H1 (cell line): ENCODE data around the gene COL21A1. TPM values are rescaled to one million over a fixed set of nuclear protein-coding genes. Genes with fewer than 3 reads are reported as not detected.

Source experiments
- CTCF ChIA-PET: fragments of 300-600 bp; sonication (Branson Sonifier 250); formaldehyde crosslinking; loops from one replicate; lab custom pipeline; 2021; ENCODE audit not compliant: partially characterized antibody; lab: Charles Lee
- POLR2A ChIA-PET: fragments of 300-600 bp; sonication (Branson Sonifier 250); formaldehyde crosslinking; loops from one replicate; lab custom pipeline; 2021; ENCODE audit warnings: inconsistent platforms; ENCODE audit not compliant: partially characterized antibody; lab: Charles Lee
- DNase-seq, 2 experiments: peaks; one replicate each; pipeline versions ENCODE4 v3.0.0 to v3.0.0-alpha.2; 2010 to 2022; ENCODE audit warnings: low spot score in 2 of 2, low read depth in 1 of 2, mixed read lengths in 1 of 2
- FAIRE-seq: peaks from 2 replicates; lab custom pipeline; 2011; peaks lifted over from hg19 to GRCh38; lab: Jason Lieb, UNC
- H2AFZ ChIP-seq: 2 replicates; pipeline ENCODE4 v1.8.1; 2012; ENCODE audit warnings: low read length, inconsistent platforms
- H2AK5ac ChIP-seq: 2 replicates; pipeline ENCODE4 v1.6.1; 2013; ENCODE audit warnings: low read depth, low read length
- H2BK120ac ChIP-seq: replicated peaks from 2 replicates; pipeline ENCODE3; 2013; ENCODE audit warnings: low read depth, low read length, inconsistent platforms
- H2BK12ac ChIP-seq: 2 replicates; pipeline ENCODE4 v1.6.1; 2013; ENCODE audit warnings: low read depth, low read length
- H2BK15ac ChIP-seq: 2 replicates; pipeline ENCODE4 v1.6.1; 2013; ENCODE audit warnings: low read length
- H2BK20ac ChIP-seq: 2 replicates; pipeline ENCODE4 v1.6.1; 2013; ENCODE audit warnings: low read length
- H2BK5ac ChIP-seq: 2 replicates; pipeline ENCODE4 v1.6.1; 2013; ENCODE audit warnings: low read depth, low read length
- H3K14ac ChIP-seq: 2 replicates; pipeline ENCODE4 v1.6.1; 2013; ENCODE audit warnings: inconsistent platforms; ENCODE audit not compliant: insufficient read length
- H3K18ac ChIP-seq: 2 replicates; pipeline ENCODE4 v1.6.1; 2013; ENCODE audit warnings: low read length; ENCODE audit errors: extremely low read depth
- H3K23ac ChIP-seq: 2 replicates; pipeline ENCODE4 v1.6.1; 2013; ENCODE audit warnings: inconsistent platforms; ENCODE audit not compliant: insufficient read length
- H3K23me2 ChIP-seq: 2 replicates; pipeline ENCODE4 v1.6.1; 2013; ENCODE audit warnings: low read depth, low read length
- H3K27ac ChIP-seq: 2 replicates; pipeline ENCODE4 v1.6.1; 2011; ENCODE audit warnings: low read depth, low read length, inconsistent platforms
- H3K27me3 ChIP-seq, 4 experiments: replicated peaks in 1 of 4; 1 replicate in 1 of 4; 2 replicates in 3 of 4; pipeline versions ENCODE4 v1.6.1 to v1.8.1; 2011 to 2013; ENCODE audit warnings: low read length in 3 of 4, mild to moderate bottlenecking in 3 of 4, inconsistent platforms in 2 of 4, mixed read lengths in 2 of 4, moderate library complexity in 1 of 4; ENCODE audit not compliant: control insufficient read depth in 3 of 4, insufficient read depth in 3 of 4; ENCODE audit errors: extremely low read depth in 1 of 4
- H3K36me3 ChIP-seq, 4 experiments: 2 replicates each; pipeline versions ENCODE4 v1.6.1 to v1.8.1; 2011 to 2013; ENCODE audit warnings: mild to moderate bottlenecking in 4 of 4, low read length in 3 of 4, moderate library complexity in 2 of 4, control low read depth in 1 of 4, inconsistent platforms in 1 of 4; ENCODE audit not compliant: insufficient read depth in 4 of 4, control insufficient read depth in 2 of 4
- H3K4ac ChIP-seq: replicated peaks from 2 replicates; pipeline ENCODE3; 2013; ENCODE audit warnings: low read length, low read depth, mixed read lengths, inconsistent platforms; ENCODE audit not compliant: insufficient read length
- H3K4me1 ChIP-seq, 4 experiments: replicated peaks in 1 of 4; 1 replicate in 1 of 4; 2 replicates in 3 of 4; pipeline versions ENCODE4 v1.6.1 to v1.8.1; 2011 to 2013; ENCODE audit warnings: low read length in 3 of 4, inconsistent platforms in 2 of 4, mixed read lengths in 1 of 4; ENCODE audit not compliant: insufficient read depth in 4 of 4, control insufficient read depth in 3 of 4
- H3K4me2 ChIP-seq, 2 experiments: 2 replicates each; pipeline versions ENCODE4 v1.6.1 to v1.8.1; 2011 to 2013; ENCODE audit warnings: low read depth in 2 of 2, low read length in 2 of 2, control low read depth in 1 of 2, inconsistent platforms in 1 of 2, mild to moderate bottlenecking in 1 of 2; ENCODE audit not compliant: insufficient read depth in 1 of 2
- H3K4me3 ChIP-seq, 4 experiments: fragments of 200-600, 300-600 bp in 1 of 4; sonication (generic), shearing (Covaris generic), sonication (Bioruptor Twin) in 1 of 4; 2 replicates each; pipeline versions ENCODE4 v1.5.1 to v1.8.1; 2011 to 2016; ENCODE audit warnings: low read length in 4 of 4, low read depth in 3 of 4, control low read depth in 2 of 4, inconsistent platforms in 2 of 4, mild to moderate bottlenecking in 2 of 4, mixed read lengths in 1 of 4, moderate library complexity in 1 of 4; ENCODE audit not compliant: insufficient read depth in 2 of 4; ENCODE audit errors: extremely low read depth in 1 of 4
- H3K56ac ChIP-seq: replicated peaks from 2 replicates; pipeline ENCODE3; 2013; ENCODE audit warnings: low read depth, mild to moderate bottlenecking, mixed read lengths, low read length, inconsistent platforms; ENCODE audit not compliant: insufficient read length
- H3K79me1 ChIP-seq: 2 replicates; pipeline ENCODE4 v1.6.1; 2013; ENCODE audit warnings: low read depth, low read length, control low read depth
- H3K79me2 ChIP-seq, 2 experiments: 2 replicates each; pipeline versions ENCODE4 v1.6.1 to v1.8.1; 2012 to 2013; ENCODE audit warnings: low read length in 2 of 2, mild to moderate bottlenecking in 2 of 2, inconsistent platforms in 1 of 2; ENCODE audit not compliant: insufficient read depth in 2 of 2, control insufficient read depth in 1 of 2
- H3K9ac ChIP-seq, 4 experiments: replicated peaks in 1 of 4; 1 replicate in 1 of 4; 2 replicates in 3 of 4; pipeline versions ENCODE4 v1.6.1 to v1.8.1; 2011 to 2013; ENCODE audit warnings: low read depth in 3 of 4, low read length in 3 of 4, control low read depth in 2 of 4, mild to moderate bottlenecking in 2 of 4, moderate library complexity in 2 of 4, inconsistent platforms in 1 of 4; ENCODE audit errors: extremely low read depth in 1 of 4
- H3K9me3 ChIP-seq, 2 experiments: 2 replicates each; pipeline versions ENCODE4 v1.6.1 to v1.8.1; 2012 to 2013; ENCODE audit warnings: mild to moderate bottlenecking in 2 of 2, moderate library complexity in 2 of 2, control low read depth in 1 of 2, inconsistent platforms in 1 of 2, low read depth in 1 of 2, low read length in 1 of 2, mixed read lengths in 1 of 2; ENCODE audit not compliant: insufficient read depth in 2 of 2
- H4K20me1 ChIP-seq, 2 experiments: replicated peaks in 1 of 2; 2 replicates each; pipeline versions ENCODE3 to v1.8.1; 2011 to 2013; ENCODE audit warnings: inconsistent platforms in 2 of 2, low read length in 2 of 2, mild to moderate bottlenecking in 1 of 2; ENCODE audit not compliant: insufficient read depth in 2 of 2, control insufficient read depth in 1 of 2
- H4K5ac ChIP-seq: 2 replicates; pipeline ENCODE4 v1.6.1; 2013; ENCODE audit warnings: low read length, low read depth, mixed read lengths, inconsistent platforms; ENCODE audit not compliant: insufficient read length
- H4K8ac ChIP-seq: 2 replicates; pipeline ENCODE4 v1.8.0; 2013; ENCODE audit warnings: mild to moderate bottlenecking, moderate library complexity, low read length, inconsistent platforms; ENCODE audit not compliant: insufficient read depth; ENCODE audit errors: extremely low read depth
- H4K91ac ChIP-seq: replicated peaks from 2 replicates; pipeline ENCODE3; 2013; ENCODE audit warnings: low read length, mixed read lengths, inconsistent platforms; ENCODE audit not compliant: insufficient read length
- ATF3 ChIP-seq: IDR thresholded peaks from 2 replicates; pipeline ENCODE4 v1.6.1; 2011; ENCODE audit warnings: low read depth, mild to moderate bottlenecking, low read length; ENCODE audit not compliant: insufficient read depth
- CHD2 ChIP-seq: IDR thresholded peaks from 2 replicates; pipeline ENCODE4 v1.6.1; 2012; ENCODE audit warnings: low read length, improper control_type of control experiment
- CREB1 ChIP-seq: IDR thresholded peaks from 2 replicates; pipeline ENCODE4 v1.6.1; 2012; ENCODE audit warnings: inconsistent platforms
- EZH2 ChIP-seq: fragments of 200-600 bp; sonication (generic); IDR thresholded peaks from 2 replicates; pipeline ENCODE4 v1.7.1; 2012; ENCODE audit warnings: low read depth, mild to moderate bottlenecking, moderate library complexity, low read length, inconsistent platforms; ENCODE audit not compliant: severe bottlenecking
- JUN ChIP-seq: IDR thresholded peaks from 2 replicates; pipeline ENCODE4 v1.6.1; 2011; ENCODE audit warnings: low read depth, mild to moderate bottlenecking, improper control_type of control experiment, low read length
- MAX ChIP-seq: IDR thresholded peaks from 2 replicates; pipeline ENCODE4 v1.6.1; 2012; ENCODE audit warnings: inconsistent platforms
- POU5F1 ChIP-seq: IDR thresholded peaks from 2 replicates; pipeline ENCODE4 v1.6.1; 2011; ENCODE audit warnings: low read depth, mild to moderate bottlenecking, low read length, moderate library complexity
- RNF2 ChIP-seq: fragments of 200-900, 300-1000 bp; sonication (generic); IDR thresholded peaks from 2 replicates; pipeline ENCODE4 v1.7.1; 2016; ENCODE audit warnings: borderline replicate concordance, low read depth, mild to moderate bottlenecking, antibody characterized with exemption, low read length; ENCODE audit not compliant: poor library complexity, severe bottlenecking; ENCODE audit errors: missing control alignments
- SP4 ChIP-seq: IDR thresholded peaks from 2 replicates; pipeline ENCODE4 v1.6.1; 2012; ENCODE audit warnings: low read length, inconsistent platforms
- TAF1 ChIP-seq: IDR thresholded peaks from 2 replicates; pipeline ENCODE4 v1.6.1; 2011; ENCODE audit warnings: mild to moderate bottlenecking, low read depth, low read length
- WGBS, 2 experiments: shearing (Covaris generic) in 1 of 2; methylation state at CpG; one replicate each; pipeline versions ENCODE4 v1.1.6 to v1.1.7; 2013 to 2015; ENCODE audit warnings: low lambda C conversion rate in 2 of 2, mixed read lengths in 2 of 2, inconsistent platforms in 1 of 2, low coverage in 1 of 2, missing lambda C conversion rate in 1 of 2; ENCODE audit not compliant: insufficient replicate concordance in 2 of 2, insufficient coverage in 1 of 2, insufficient read length in 1 of 2; ENCODE audit errors: extremely low coverage in 1 of 2, missing lambda C conversion rate in 1 of 2; 5-methylcytosine and 5-hydroxymethylcytosine counted together
- polyA plus RNA-seq, 7 experiments: library from polyadenylated mRNA; depleted of rRNA in 3 of 7; stranded (reverse) in 5 of 7; unstranded in 2 of 7; fragments of >200 nt in 5 of 7; fragments of 200-250 nt in 2 of 7; gene quantifications; 1 replicate in 5 of 7; 2 replicates in 1 of 7; 4 replicates in 1 of 7; pipeline versions ENCODE4 v1.2.1 to v1.2.3, GENCODE V29; 2011 to 2013; ENCODE audit warnings: missing spikeins in 2 of 7, mixed read lengths in 2 of 7
- total RNA-seq: library from RNA; stranded (reverse); fragmentation: NEBNext Ultra II Directional; extraction: Animal tissue kit (Norgen Biotek cat#: 25700); gene quantifications from 2 replicates; pipeline ENCODE4 v1.2.1, GENCODE V29; 2021

Gene COL21A1
- total and polyA plus RNA-seq, 2 of the 8 experiments (the other 6 are each of a cell fraction or from before 2014, with no cell fraction given): 1.6 to 3.4 TPM

- H2BK15ac ChIP-seq: no peak overlapping the region
- no peaks in the 10 kb centered on the region for H4K20me1 ChIP-seq
- H3K4ac ChIP-seq: no peak overlapping the region
- H3K9me3 ChIP-seq: peaks cover 0 to 4% of the 10 kb centered on the region in 2 experiments; a peak in 2 of 4 replicates
- no peak overlapping the region for H2BK120ac ChIP-seq
- 92% methylated on average over 1 of the region's 1 CpG; no CpG with 5 or more reads in 1 of the 2 experiments for WGBS, 2 experiments
- no peak overlapping the region for H3K4me2 ChIP-seq
- no peak overlapping the region for H3K56ac ChIP-seq
- no peaks in the 10 kb centered on the region for H3K23me2 ChIP-seq
- no peak overlapping the region for H3K9ac ChIP-seq
- H2BK12ac ChIP-seq: no peak overlapping the region
- TF ChIP-seq EZH2 (no peak), MAX (no peak), SP4 (no peak), POU5F1 (no peak), CHD2 (no peak), CREB1 (no peak), ATF3 (no peak), TAF1 (no peak), JUN (no peak), RNF2 (no peak)
- no peak overlapping the region for H3K4me3 ChIP-seq
- H3K14ac ChIP-seq: no peak overlapping the region
- FAIRE-seq (no peak), DNase-seq (no peak)
- H3K18ac ChIP-seq: no peak overlapping the region
- H4K8ac ChIP-seq: no peak overlapping the region
- no peak overlapping the region for H3K23ac ChIP-seq
- no peaks in the 10 kb centered on the region; a peak in 1 of 8 replicates for H3K36me3 ChIP-seq
- H3K4me1 ChIP-seq: no peaks in the 10 kb centered on the region
- no peak overlapping the region for H2AFZ ChIP-seq
- H2BK5ac ChIP-seq: no peak overlapping the region
- POLR2A ChIA-PET: no interaction called here
- no peak overlapping the region for H4K91ac ChIP-seq
- H3K27ac ChIP-seq: no peak overlapping the region
- no peaks in the 10 kb centered on the region for H3K79me2 ChIP-seq
- no peaks in the 10 kb centered on the region for H3K27me3 ChIP-seq
- no peak overlapping the region for H2BK20ac ChIP-seq
- H3K79me1 ChIP-seq: no peaks in the 10 kb centered on the region
- H2AK5ac ChIP-seq: no peak overlapping the region
- no peak overlapping the region for H4K5ac ChIP-seq
- CTCF ChIA-PET: interaction anchor here (0.6 kb wide), 1 partner anchor 76 kb away, joined by 4 read pairs; no protein-coding TSS in a partner anchor
Measured at GRCh38 chr6:56146086-56146485, 101.3 kb downstream of the COL21A1 start.
